Gastrocnemius medialis (tissue), 4 donors: ENCODE data around the gene TNRC6B.

Source experiments
- CTCF ChIP-seq, 5 experiments: fragments of 450-650 bp in 3 of 5; fragments of 200-600 bp in 2 of 5; sonication (generic) in 2 of 5; IDR thresholded peaks in 4 of 5; conservative IDR thresholded peaks in 1 of 5; 1 replicate in 4 of 5; 2 replicates in 1 of 5; pipeline ENCODE4 v1.5.1; 2016 to 2019; ENCODE audit warnings: antibody characterized with exemption in 5 of 5, mild to moderate bottlenecking in 3 of 5, moderate library complexity in 3 of 5
- POLR2A ChIP-seq, 2 donors: fragments of 450-650 bp; IDR thresholded peaks; one replicate each; pipeline ENCODE4 v1.6.1; 2017; ENCODE audit warnings: antibody characterized with exemption in 2 of 2, mild to moderate bottlenecking in 2 of 2, moderate library complexity in 2 of 2

DNA sequence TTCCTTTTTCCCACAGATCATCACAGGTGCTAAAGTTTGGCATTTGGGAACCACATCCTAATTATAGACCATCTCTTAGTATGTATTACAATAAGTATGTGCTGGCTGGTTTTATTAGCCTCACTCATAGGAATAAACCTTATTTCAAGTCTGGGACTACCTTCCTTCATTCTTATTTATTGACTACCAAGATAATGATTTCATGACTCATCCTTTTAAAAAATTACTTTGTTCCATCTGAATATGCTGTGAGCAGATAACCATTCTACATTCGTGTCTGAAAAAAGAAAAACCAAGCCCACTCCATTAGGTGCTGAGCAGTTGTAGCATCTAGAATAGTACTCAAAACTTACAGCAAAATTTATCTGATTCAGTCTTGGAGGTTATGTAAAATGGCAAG lies 12.3 kb downstream of the TNRC6B start:
- TF ChIP-seq CTCF (IDR thresholded peaks at IDR 0.05 in 4 of 5, conservative IDR thresholded peaks at IDR 0.05 in 1 of 5) (no peak), POLR2A (IDR thresholded peaks at IDR 0.05) (no peak)
